Adrenal gland (tissue), 12 donors: ENCODE measurements around the gene GAK. TPM values are rescaled to one million over a fixed set of nuclear protein-coding genes. Genes with fewer than 3 reads are reported as not detected.

Source experiments
- DNase-seq, 7 donors: peaks; one replicate each; pipeline ENCODE4 v3.0.0-alpha.2; 2019 to 2020
- H3K27ac ChIP-seq, 5 donors: fragments of 200-600 bp; sonication (generic) in 4 of 5; 1 replicate in 3 of 5; 2 replicates in 2 of 5; pipeline versions ENCODE4 v1.5.1 to v1.8.0; 2016 to 2020; ENCODE audit warnings: mild to moderate bottlenecking in 1 of 5
- H3K27me3 ChIP-seq: fragments of 200-600 bp; 2 replicates; pipeline ENCODE4 v1.8.0; 2021
- H3K36me3 ChIP-seq, 2 donors: fragments of 200-600 bp; replicated peaks in 1 of 2; 1 replicate in 1 of 2; 2 replicates in 1 of 2; pipeline versions ENCODE4 v1.5.1 to v1.8.0; 2018 to 2022
- H3K4me1 ChIP-seq, 2 donors: fragments of 200-600 bp; replicated peaks in 1 of 2; 1 replicate in 1 of 2; 2 replicates in 1 of 2; pipeline versions ENCODE4 v1.5.1 to v1.8.0; 2018 to 2021
- H3K4me3 ChIP-seq, 4 donors: fragments of 200-600 bp; sonication (generic) in 3 of 4; one replicate each; pipeline ENCODE4 v1.5.1; 2016 to 2018
- H3K9me3 ChIP-seq, 3 donors: fragments of 200-600 bp; sonication (generic) in 1 of 3; replicated peaks in 1 of 3; 1 replicate in 2 of 3; 2 replicates in 1 of 3; pipeline versions ENCODE4 v1.5.1 to v1.8.0; 2016 to 2021
- POLR2A ChIP-seq, 2 donors: fragments of 450-650 bp; IDR thresholded peaks; one replicate each; pipeline ENCODE4 v1.6.1; 2017; ENCODE audit warnings: antibody characterized with exemption in 2 of 2, mild to moderate bottlenecking in 2 of 2, moderate library complexity in 1 of 2
- WGBS, 4 donors: extraction: QIAGEN DNeasy Blood & Tissue Kit in 2 of 4; methylation state at CpG; one replicate each; pipeline versions ENCODE4 v1.1.5 to v1.1.7; 2013 to 2017; 5-methylcytosine and 5-hydroxymethylcytosine counted together
- intact Hi-C, 2 donors: fragments of 100-400 bp; cut with DNase I; formaldehyde crosslinking; loops; one replicate each; pipeline versions ENCODE4 v1.14.1 to v1.15.0; 2022 to 2023
- polyA plus RNA-seq, 3 donors: library from polyadenylated mRNA; stranded (reverse); fragments of 200-250 nt in 2 of 3; fragments of 350-450 nt in 1 of 3; fragmentation: Illumina TruSeq in 1 of 3; extraction: RNeasy Lipid Tissue Mini Kit (QIAGEN cat#74804) in 1 of 3; gene quantifications; one replicate each; pipeline ENCODE4 v1.2.3, GENCODE V29; 2013 to 2014
- total RNA-seq, 9 donors: library from RNA; depleted of rRNA in 4 of 9; stranded (reverse); fragments of >200 nt in 4 of 9; fragments of 120-200 nt in 1 of 9; fragmentation: NEBNext Ultra II Directional in 1 of 9; extraction: Animal tissue kit (Norgen Biotek cat#: 25700) in 1 of 9; gene quantifications; one replicate each; pipeline versions ENCODE4 v1.1.0 to v1.2.4, GENCODE V29; 2013 to 2023
- TF ChIP-seq, protein P1 (sequence below), 6 experiments: fragments of 450-650 bp in 4 of 6; fragments of 200-600 bp in 2 of 6; sonication (generic) in 1 of 6; IDR thresholded peaks; 1 replicate in 5 of 6; 2 replicates in 1 of 6; pipeline versions ENCODE4 v1.5.1 to v1.8.0; 2016 to 2021; ENCODE audit warnings: antibody characterized with exemption in 6 of 6, mild to moderate bottlenecking in 2 of 6, moderate library complexity in 1 of 6
- donor health status: healthy with polysubstance abuse.
- donor health status: Bipolar disorder and iron deficiency.
- donor health status: DM: yes; HTN: yes; CAD: no.
- donor health status: DM: no; HTN: no; CAD: no.
- donor health status: DM: no; HTN: no; CAD: no.
- donor health status: DM: yes; HTN: yes; CAD: no.

Gene GAK
- total and polyA plus RNA-seq, 12 donors = 39.0 to 381 (median 132) TPM

DNA sequence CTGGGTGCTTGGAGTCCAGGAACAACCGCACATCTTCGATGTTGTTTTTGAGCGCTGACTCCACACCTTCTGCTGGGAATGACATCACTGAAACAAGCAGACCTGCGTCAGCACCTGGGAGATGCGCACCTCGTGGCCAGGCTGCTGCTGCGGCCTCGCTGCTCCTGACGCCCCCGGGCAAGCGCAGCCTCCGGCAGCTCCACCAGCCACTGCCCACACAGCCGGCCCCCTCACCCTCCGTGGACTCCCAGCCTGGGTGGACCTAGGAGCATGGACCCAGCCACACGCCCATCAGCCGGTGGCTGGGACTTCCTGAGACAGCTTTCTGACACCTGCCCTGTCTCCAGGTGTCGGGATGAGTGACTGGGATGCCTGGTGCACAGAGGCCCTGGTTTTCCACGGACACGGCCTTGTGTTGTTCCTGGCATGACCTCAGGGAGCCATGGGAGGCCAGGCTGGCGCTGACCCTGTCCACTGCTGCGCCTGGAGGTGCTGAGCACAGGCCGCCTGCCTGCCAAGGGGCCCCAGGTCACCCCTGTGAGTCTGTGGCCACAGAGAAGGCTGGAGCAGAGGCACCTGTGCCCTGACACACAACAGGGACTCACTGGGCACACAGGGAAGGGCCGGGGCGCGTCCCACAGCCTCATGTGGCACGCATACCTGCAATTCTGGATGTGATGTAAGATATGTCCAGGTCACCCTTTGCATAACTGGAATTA is 48.6 kb downstream of the GAK start:
- H3K36me3 ChIP-seq = peaks cover 0 to 72% of the 10 kb centered on the region in 2 donors
- H3K27me3 ChIP-seq = no peaks in the 10 kb centered on the region
- DNase-seq = no peak
- H3K9me3 ChIP-seq = no peaks in the 10 kb centered on the region
- H3K4me3 ChIP-seq = no peak overlapping the region
- no peak for TF ChIP-seq POLR2A (IDR thresholded peaks at IDR 0.05)
- TF ChIP-seq, protein P1, sequence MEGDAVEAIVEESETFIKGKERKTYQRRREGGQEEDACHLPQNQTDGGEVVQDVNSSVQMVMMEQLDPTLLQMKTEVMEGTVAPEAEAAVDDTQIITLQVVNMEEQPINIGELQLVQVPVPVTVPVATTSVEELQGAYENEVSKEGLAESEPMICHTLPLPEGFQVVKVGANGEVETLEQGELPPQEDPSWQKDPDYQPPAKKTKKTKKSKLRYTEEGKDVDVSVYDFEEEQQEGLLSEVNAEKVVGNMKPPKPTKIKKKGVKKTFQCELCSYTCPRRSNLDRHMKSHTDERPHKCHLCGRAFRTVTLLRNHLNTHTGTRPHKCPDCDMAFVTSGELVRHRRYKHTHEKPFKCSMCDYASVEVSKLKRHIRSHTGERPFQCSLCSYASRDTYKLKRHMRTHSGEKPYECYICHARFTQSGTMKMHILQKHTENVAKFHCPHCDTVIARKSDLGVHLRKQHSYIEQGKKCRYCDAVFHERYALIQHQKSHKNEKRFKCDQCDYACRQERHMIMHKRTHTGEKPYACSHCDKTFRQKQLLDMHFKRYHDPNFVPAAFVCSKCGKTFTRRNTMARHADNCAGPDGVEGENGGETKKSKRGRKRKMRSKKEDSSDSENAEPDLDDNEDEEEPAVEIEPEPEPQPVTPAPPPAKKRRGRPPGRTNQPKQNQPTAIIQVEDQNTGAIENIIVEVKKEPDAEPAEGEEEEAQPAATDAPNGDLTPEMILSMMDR (IDR thresholded peaks at IDR 0.05) = no peak
- H3K27ac ChIP-seq = no peak overlapping the region
- no peaks in the 10 kb centered on the region for H3K4me1 ChIP-seq
- intact Hi-C loops = loop anchor here in 1 of 2 donors (10.0 kb wide), 1 partner anchor 71 kb away; no protein-coding TSS in a partner anchor
- WGBS, 4 donors = 90 to 98% (median 94%) methylated on average over 9 to 26 of the region's 26 CpGs

DNA sequence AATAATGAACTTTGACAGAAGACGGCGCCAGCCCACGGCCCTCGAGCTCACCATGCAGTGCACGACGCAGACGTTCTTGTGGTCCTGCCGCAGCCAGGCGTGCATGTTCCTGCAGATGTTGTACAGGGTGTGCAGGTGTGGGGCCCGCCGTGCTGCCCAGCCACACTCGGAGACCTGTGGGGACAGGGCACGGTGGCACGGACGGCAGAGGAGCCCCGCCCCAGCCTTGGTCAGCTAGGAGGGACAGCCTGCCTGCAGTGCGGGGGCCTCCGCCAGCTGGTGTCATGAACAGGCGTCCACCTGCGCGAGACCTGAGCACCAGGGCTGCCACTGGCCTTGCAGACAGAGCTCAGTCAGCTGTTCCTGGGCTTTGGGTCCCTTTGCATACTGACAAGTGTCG is 49.5 kb downstream of the GAK start:
- no peak overlapping the region for H3K27ac ChIP-seq
- H3K4me3 ChIP-seq = no peak overlapping the region
- 93 to 100% (median 96%) methylated on average over 5 to 22 of the region's 22 CpGs for WGBS, 4 donors
- no peaks in the 10 kb centered on the region for H3K9me3 ChIP-seq
- TF ChIP-seq POLR2A (IDR thresholded peaks at IDR 0.05) = no peak
- TF ChIP-seq, protein P1 (IDR thresholded peaks at IDR 0.05) = no peak
- H3K27me3 ChIP-seq = no peaks in the 10 kb centered on the region
- H3K36me3 ChIP-seq = peaks cover 0 to 72% of the 10 kb centered on the region in 2 donors
- intact Hi-C loops = loop anchor here in 1 of 2 donors (10.0 kb wide), 1 partner anchor 72 kb away; no protein-coding TSS in a partner anchor
- DNase-seq = no peak
- H3K4me1 ChIP-seq = no peaks in the 10 kb centered on the region

DNA sequence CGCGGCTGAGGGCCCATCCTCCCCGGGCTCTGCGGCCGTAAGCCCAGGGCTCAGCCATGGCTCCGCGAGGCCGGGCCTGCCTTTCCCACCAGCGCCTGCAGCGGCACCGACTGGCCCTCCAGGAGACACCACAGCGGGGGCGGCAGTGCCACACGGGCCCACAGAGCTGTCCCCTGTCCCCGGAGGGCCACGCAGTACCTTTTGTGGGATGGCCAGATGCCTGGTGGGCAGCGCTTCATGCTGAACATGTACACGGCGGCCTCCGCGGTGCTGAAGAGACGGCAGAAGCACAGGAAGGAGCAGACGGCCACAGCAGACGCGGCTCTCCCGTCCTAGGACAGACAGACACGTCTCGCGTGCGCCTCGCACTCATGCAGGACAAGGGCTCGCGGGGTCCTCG is 50.4 kb downstream of the GAK start:
- Histone ChIP-seq H3K9me3 (no peaks in the 10 kb centered on the region), H3K27ac (no peak overlapping the region), H3K36me3 (peaks cover 0 to 81% of the 10 kb centered on the region in 2 donors), H3K4me3 (no peak overlapping the region), H3K27me3 (no peaks in the 10 kb centered on the region), H3K4me1 (no peaks in the 10 kb centered on the region)
- TF ChIP-seq, protein P1 (IDR thresholded peaks at IDR 0.05) = no peak
- TF ChIP-seq POLR2A (IDR thresholded peaks at IDR 0.05) = no peak
- intact Hi-C loops = loop anchor here in 1 of 2 donors (10.0 kb wide), 1 partner anchor 73 kb away; no protein-coding TSS in a partner anchor
- DNase-seq = no peak
- 93 to 97% (median 95%) methylated on average over 20 to 34 of the region's 34 CpGs for WGBS, 4 donors

DNA sequence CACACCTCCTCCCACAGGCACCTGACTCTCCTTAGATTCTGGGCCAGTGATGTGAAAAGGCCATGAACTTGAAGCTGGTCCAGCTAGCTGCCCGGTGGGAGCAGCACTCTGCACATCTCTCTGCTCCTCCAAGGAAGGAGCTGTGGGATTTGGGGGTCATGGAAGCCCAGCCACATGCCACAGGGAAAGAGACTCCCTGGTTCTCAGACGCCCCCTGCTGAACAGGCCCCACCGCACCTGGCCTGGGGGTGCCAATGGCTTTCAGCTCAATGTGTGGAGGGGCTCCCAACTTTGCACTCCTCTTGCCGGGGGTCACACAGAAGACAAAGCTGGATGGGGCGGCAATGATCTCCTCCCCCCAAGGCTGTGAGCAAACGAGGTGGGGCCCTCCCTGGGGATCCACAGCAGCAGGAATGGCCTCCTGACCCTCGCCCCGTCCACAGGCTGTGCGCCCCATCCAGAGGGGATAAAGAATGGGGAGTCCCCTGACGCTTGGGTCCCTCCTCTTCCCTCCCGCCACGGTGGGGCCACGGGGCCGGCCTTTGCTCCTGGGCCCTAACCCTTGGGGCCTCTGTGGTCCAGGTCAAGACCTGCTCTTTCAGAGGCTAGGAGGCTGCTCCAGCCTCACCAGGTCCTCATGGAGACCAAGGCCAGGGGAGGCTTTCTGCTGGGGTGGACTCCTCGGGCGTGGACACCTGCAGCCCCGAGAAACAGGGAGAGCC is 51.3 kb downstream of the GAK start:
- 82 to 91% (median 88%) methylated on average over 8 to 17 of the region's 17 CpGs for WGBS, 4 donors
- intact Hi-C loops = loop anchor here in 1 of 2 donors (10.0 kb wide), 1 partner anchor 74 kb away; no protein-coding TSS in a partner anchor
- H3K36me3 ChIP-seq = peaks cover 0 to 85% of the 10 kb centered on the region in 2 donors

More for the DNA sequence above, 51.3 kb downstream of the GAK start:
- H3K27me3 ChIP-seq = no peaks in the 10 kb centered on the region
- H3K9me3 ChIP-seq = no peaks in the 10 kb centered on the region
- H3K27ac ChIP-seq = no peak overlapping the region
- no peak for DNase-seq
- no peak overlapping the region for H3K4me3 ChIP-seq
- TF ChIP-seq POLR2A (IDR thresholded peaks at IDR 0.05) = no peak
- TF ChIP-seq, protein P1 (IDR thresholded peaks at IDR 0.05) = no peak
- no peaks in the 10 kb centered on the region for H3K4me1 ChIP-seq
